ENCODE data around the gene GJC2. TPM values are rescaled to one million over a fixed set of nuclear protein-coding genes. Genes with fewer than 3 reads are reported as not detected.

GJC2 gene
- total RNA-seq, 1 experiment from 2014 or later, result 1.2 TPM

DNA sequence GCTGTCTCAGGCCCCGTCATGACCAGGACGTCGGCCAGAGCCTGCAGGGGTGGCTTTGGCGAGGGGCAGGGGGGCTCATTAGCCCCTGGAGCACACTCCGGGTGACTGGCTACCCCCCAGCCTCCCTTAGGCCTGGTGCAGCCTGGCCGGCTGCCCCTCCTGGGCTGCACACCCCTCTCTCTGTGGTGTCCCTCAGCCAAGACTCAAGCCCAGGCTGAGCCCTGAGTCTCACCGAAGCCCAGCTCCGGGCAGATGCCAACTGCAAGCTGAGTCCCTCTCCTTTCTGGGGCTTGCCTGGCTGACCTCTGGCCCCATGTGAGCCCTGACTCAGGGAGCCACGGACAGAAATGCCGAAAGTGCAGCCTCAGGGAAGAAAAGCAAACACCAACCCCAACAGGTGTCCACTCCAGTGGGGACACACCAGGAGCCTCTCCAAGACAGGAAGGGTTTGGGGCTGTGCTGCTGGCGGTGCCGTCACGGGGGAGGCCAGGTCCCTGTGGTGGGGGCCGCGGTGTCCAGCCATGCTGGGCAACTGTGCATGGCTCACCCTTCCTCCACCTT is 10.6 kb downstream of the GJC2 start:
- CTCF ChIA-PET, result no interaction called here
- intact Hi-C loops (cut with micrococcal nuclease; ENCODE audit: unreplicated experiment), result no loop called here
- H3K9me3 Mint-ChIP-seq (ENCODE audit: low read depth, unreplicated experiment), result no peaks in the 10 kb centered on the region
- no peaks in the 10 kb centered on the region for H3K27me3 Mint-ChIP-seq (ENCODE audit: unreplicated experiment)
- peaks cover 14% of the 10 kb centered on the region for H3K4me1 Mint-ChIP-seq (ENCODE audit: low read depth, unreplicated experiment)
- H3K27ac Mint-ChIP-seq (ENCODE audit: unreplicated experiment), result no peak overlapping the region
- peaks cover 32% of the 10 kb centered on the region for H3K36me3 Mint-ChIP-seq (ENCODE audit: insufficient read depth, unreplicated experiment)
- no peak for DNase-seq
- no peak overlapping the region for H3K4me3 Mint-ChIP-seq (ENCODE audit: low read depth, unreplicated experiment)
- TF ChIP-seq, protein P1, sequence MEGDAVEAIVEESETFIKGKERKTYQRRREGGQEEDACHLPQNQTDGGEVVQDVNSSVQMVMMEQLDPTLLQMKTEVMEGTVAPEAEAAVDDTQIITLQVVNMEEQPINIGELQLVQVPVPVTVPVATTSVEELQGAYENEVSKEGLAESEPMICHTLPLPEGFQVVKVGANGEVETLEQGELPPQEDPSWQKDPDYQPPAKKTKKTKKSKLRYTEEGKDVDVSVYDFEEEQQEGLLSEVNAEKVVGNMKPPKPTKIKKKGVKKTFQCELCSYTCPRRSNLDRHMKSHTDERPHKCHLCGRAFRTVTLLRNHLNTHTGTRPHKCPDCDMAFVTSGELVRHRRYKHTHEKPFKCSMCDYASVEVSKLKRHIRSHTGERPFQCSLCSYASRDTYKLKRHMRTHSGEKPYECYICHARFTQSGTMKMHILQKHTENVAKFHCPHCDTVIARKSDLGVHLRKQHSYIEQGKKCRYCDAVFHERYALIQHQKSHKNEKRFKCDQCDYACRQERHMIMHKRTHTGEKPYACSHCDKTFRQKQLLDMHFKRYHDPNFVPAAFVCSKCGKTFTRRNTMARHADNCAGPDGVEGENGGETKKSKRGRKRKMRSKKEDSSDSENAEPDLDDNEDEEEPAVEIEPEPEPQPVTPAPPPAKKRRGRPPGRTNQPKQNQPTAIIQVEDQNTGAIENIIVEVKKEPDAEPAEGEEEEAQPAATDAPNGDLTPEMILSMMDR (IDR thresholded peaks at IDR 0.05; ENCODE audit: unreplicated experiment), result no peak
- no TSS peak for BruUV-seq (replicated peaks)

DNA sequence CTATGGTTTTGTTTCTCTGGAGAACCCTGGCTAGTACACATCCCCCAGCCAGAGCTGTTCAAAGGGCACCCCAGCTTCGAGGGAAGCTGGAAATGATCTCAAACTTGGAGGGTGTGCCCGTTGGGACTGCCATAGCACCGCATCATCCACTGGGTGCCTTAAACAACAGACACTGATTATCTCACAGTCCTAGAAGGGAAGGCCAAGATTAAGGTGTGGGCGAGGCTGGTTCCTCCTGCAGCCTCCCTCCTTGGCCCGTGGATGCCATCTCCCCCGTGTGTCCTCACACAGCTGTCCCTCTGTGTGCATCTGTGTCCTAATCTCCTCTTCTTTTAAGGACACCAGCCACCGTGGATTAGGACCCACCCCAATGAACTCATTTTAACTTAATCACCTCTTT is 11.6 kb downstream of the GJC2 start:
- Mint-ChIP-seq H3K4me1 (ENCODE audit: low read depth, unreplicated experiment) (peaks cover 14% of the 10 kb centered on the region), H3K27me3 (ENCODE audit: unreplicated experiment) (no peaks in the 10 kb centered on the region), H3K4me3 (ENCODE audit: low read depth, unreplicated experiment) (no peak overlapping the region), H3K9me3 (ENCODE audit: low read depth, unreplicated experiment) (no peaks in the 10 kb centered on the region), H3K27ac (ENCODE audit: unreplicated experiment) (peak overlapping the region; percentile 63), H3K36me3 (ENCODE audit: insufficient read depth, unreplicated experiment) (peaks cover 42% of the 10 kb centered on the region)
- intact Hi-C loops (cut with micrococcal nuclease; ENCODE audit: unreplicated experiment), result no loop called here
- BruUV-seq (replicated peaks), result no TSS peak
- CTCF ChIA-PET, result no interaction called here
- TF ChIP-seq, protein P1 (IDR thresholded peaks at IDR 0.05; ENCODE audit: unreplicated experiment), result no peak
- no peak for DNase-seq

DNA sequence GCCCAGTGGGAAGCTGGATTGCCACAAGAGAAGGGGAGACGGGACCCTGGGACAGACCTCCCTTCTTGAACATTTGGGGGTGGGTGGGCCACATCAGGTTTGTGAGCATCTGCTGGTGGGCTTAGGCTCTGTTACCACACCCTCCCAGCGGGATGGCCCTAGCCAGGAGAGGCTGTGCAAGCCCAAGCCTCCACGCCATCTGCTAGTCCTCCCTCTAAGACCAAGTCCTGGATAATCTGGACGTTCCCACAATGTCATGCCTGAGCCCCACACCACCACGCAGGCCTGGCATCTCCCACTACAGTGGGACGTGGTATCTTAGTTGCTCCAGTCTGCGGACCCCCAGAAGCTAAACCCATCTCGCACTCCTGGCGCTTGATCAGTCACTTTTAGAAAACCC is 12.1 kb downstream of the GJC2 start:
- Mint-ChIP-seq H3K27ac (ENCODE audit: unreplicated experiment) (peak overlapping the region; percentile 63), H3K9me3 (ENCODE audit: low read depth, unreplicated experiment) (no peaks in the 10 kb centered on the region)
- CTCF ChIA-PET, result no interaction called here

DNA sequence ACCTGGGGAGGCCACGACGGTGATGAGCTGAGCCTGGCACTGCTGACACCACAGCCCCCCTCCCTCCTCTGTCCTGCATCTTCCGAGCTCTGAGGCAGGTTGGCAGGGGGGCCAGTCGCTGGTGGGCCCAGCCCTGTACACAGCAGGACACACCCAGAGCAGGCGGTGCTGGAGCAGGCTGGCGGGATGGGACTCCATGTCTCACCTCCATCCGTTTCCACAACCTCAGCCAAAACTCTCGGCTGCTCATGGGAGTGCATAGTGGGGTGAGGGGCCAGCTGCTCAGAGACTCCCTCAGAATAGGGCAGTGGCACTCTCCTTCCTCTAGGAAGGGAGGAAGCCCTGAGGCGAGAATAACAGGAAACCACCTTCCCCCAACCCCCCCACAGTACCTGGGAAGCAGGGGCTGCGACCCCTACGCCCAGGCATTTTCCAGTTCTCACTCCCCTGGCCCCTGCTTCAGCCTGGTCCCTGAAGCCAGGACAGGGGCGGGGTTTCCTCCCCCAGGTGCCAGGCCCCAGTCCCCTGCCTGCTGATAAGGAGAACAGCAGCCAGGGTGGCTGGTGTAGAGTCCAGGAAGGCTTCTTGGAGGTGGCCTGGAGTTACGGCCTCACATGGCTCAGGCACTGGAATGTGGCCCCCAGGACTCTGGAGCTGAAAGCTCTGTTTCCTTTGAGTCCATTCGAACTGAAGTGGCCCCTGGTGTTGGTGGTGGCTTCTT is 12.7 kb downstream of the GJC2 start:
- intact Hi-C loops (cut with micrococcal nuclease; ENCODE audit: unreplicated experiment), result no loop called here
- CTCF ChIA-PET, result no interaction called here
- H3K4me3 Mint-ChIP-seq (ENCODE audit: low read depth, unreplicated experiment), result peak overlapping the region; percentile 84
- H3K9me3 Mint-ChIP-seq (ENCODE audit: low read depth, unreplicated experiment), result no peaks in the 10 kb centered on the region
- H3K4me1 Mint-ChIP-seq (ENCODE audit: low read depth, unreplicated experiment), result peaks cover 14% of the 10 kb centered on the region
- H3K27ac Mint-ChIP-seq (ENCODE audit: unreplicated experiment), result peak overlapping the region; percentile 63
- H3K36me3 Mint-ChIP-seq (ENCODE audit: insufficient read depth, unreplicated experiment), result peaks cover 49% of the 10 kb centered on the region
- TF ChIP-seq, protein P1 (IDR thresholded peaks at IDR 0.05; ENCODE audit: unreplicated experiment), result no peak
- no peaks in the 10 kb centered on the region for H3K27me3 Mint-ChIP-seq (ENCODE audit: unreplicated experiment)
- DNase-seq, result peak; percentile 34
- BruUV-seq (replicated peaks), result no TSS peak

More for the DNA sequence above, 12.1 kb downstream of the GJC2 start:
- Mint-ChIP-seq H3K4me3 (ENCODE audit: low read depth, unreplicated experiment) (no peak overlapping the region), H3K36me3 (ENCODE audit: insufficient read depth, unreplicated experiment) (peaks cover 47% of the 10 kb centered on the region), H3K27me3 (ENCODE audit: unreplicated experiment) (no peaks in the 10 kb centered on the region), H3K4me1 (ENCODE audit: low read depth, unreplicated experiment) (peaks cover 14% of the 10 kb centered on the region)
- TF ChIP-seq, protein P1 (IDR thresholded peaks at IDR 0.05; ENCODE audit: unreplicated experiment), result no peak
- intact Hi-C loops (cut with micrococcal nuclease; ENCODE audit: unreplicated experiment), result no loop called here
- DNase-seq, result no peak
- no TSS peak for BruUV-seq (replicated peaks)
